Muscle layer of colon (tissue), 2 donors: ENCODE measurements around the gene IPMK.
"Not testable (repeated sequence)": the region's sequence is repeated elsewhere in the genome, so short reads cannot be mapped to it uniquely, and the experiment has no call there.

ENCODE experiments used
- H3K27ac ChIP-seq: one replicate; pipeline ENCODE4 v1.7.0; 2013; ENCODE audit warnings: low read depth, mild to moderate bottlenecking, low read length, moderate library complexity
- H3K27me3 ChIP-seq, 2 donors: one replicate each; pipeline ENCODE4 v1.7.0; 2013; ENCODE audit warnings: low read length in 2 of 2, mild to moderate bottlenecking in 2 of 2; ENCODE audit not compliant: insufficient read depth in 2 of 2, control insufficient read depth in 1 of 2
- H3K36me3 ChIP-seq: one replicate; pipeline ENCODE4 v1.7.0; 2013; ENCODE audit warnings: mild to moderate bottlenecking, low read length; ENCODE audit not compliant: insufficient read depth
- H3K4me1 ChIP-seq: one replicate; pipeline ENCODE4 v1.7.0; 2013; ENCODE audit warnings: mild to moderate bottlenecking, low read length; ENCODE audit not compliant: insufficient read depth
- H3K4me3 ChIP-seq, 2 donors: one replicate each; pipeline ENCODE4 v1.7.0; 2013; ENCODE audit warnings: low read length in 2 of 2, low read depth in 1 of 2, mild to moderate bottlenecking in 1 of 2, moderate library complexity in 1 of 2
- H3K9ac ChIP-seq: one replicate; pipeline ENCODE4 v1.7.0; 2013; ENCODE audit warnings: low read length
- H3K9me3 ChIP-seq: one replicate; pipeline ENCODE4 v1.7.0; 2013; ENCODE audit warnings: mild to moderate bottlenecking, low read length
- donor health status: abdominal sarcoma.
- donor health status: Adenocarcinoma of cecum.

The IPMK gene

GRCh38 chr10:58244242-58244641, 23.5 kb downstream of the IPMK start:
- not testable (repeated sequence) for H3K9ac ChIP-seq, H3K27ac ChIP-seq, H3K4me3 ChIP-seq, H3K4me1 ChIP-seq, H3K36me3 ChIP-seq, H3K27me3 ChIP-seq, H3K9me3 ChIP-seq

- H3K36me3 ChIP-seq, H3K27ac ChIP-seq, H3K4me3 ChIP-seq, H3K4me1 ChIP-seq, H3K9ac ChIP-seq, H3K27me3 ChIP-seq, H3K9me3 ChIP-seq: not testable (repeated sequence)
Measured at GRCh38 chr10:58243801-58244200, 23.9 kb downstream of the IPMK start.

- no peaks in the 10 kb centered on the region for H3K36me3 ChIP-seq
- no peak overlapping the region for H3K27ac ChIP-seq
- no peaks in the 10 kb centered on the region for H3K9me3 ChIP-seq
- H3K27me3 ChIP-seq, result no peaks in the 10 kb centered on the region
- no peak overlapping the region for H3K4me3 ChIP-seq
- H3K4me1 ChIP-seq, result no peaks in the 10 kb centered on the region
- no peak overlapping the region for H3K9ac ChIP-seq
Measured at GRCh38 chr10:58243269-58243668, 24.4 kb downstream of the IPMK start.

- H3K4me3 ChIP-seq, result no peak overlapping the region
- H3K27ac ChIP-seq, result no peak overlapping the region
- no peaks in the 10 kb centered on the region for H3K36me3 ChIP-seq
- H3K9me3 ChIP-seq, result no peaks in the 10 kb centered on the region
- no peak overlapping the region for H3K9ac ChIP-seq
- no peaks in the 10 kb centered on the region for H3K27me3 ChIP-seq
- no peaks in the 10 kb centered on the region for H3K4me1 ChIP-seq
Measured at GRCh38 chr10:58241346-58241745, 26.3 kb downstream of the IPMK start.

- Histone ChIP-seq H3K27ac (no peak overlapping the region), H3K27me3 (no peaks in the 10 kb centered on the region), H3K4me3 (no peak overlapping the region), H3K9me3 (no peaks in the 10 kb centered on the region), H3K4me1 (no peaks in the 10 kb centered on the region), H3K36me3 (no peaks in the 10 kb centered on the region), H3K9ac (no peak overlapping the region)
Measured at GRCh38 chr10:58240531-58240930, 27.2 kb downstream of the IPMK start.

GRCh38 chr10:58239561-58240169, 28.0 kb downstream of the IPMK start:
- H3K4me3 ChIP-seq, result no peak overlapping the region
- H3K36me3 ChIP-seq, result no peaks in the 10 kb centered on the region
- no peak overlapping the region for H3K27ac ChIP-seq
- no peaks in the 10 kb centered on the region for H3K4me1 ChIP-seq
- H3K9me3 ChIP-seq, result no peaks in the 10 kb centered on the region
- no peaks in the 10 kb centered on the region for H3K27me3 ChIP-seq
- no peak overlapping the region for H3K9ac ChIP-seq

- Histone ChIP-seq H3K36me3 (no peaks in the 10 kb centered on the region), H3K27ac (no peak overlapping the region), H3K9me3 (no peaks in the 10 kb centered on the region), H3K9ac (no peak overlapping the region), H3K27me3 (no peaks in the 10 kb centered on the region), H3K4me3 (no peak overlapping the region), H3K4me1 (no peaks in the 10 kb centered on the region)
Measured at GRCh38 chr10:58237014-58237834, 30.5 kb downstream of the IPMK start.

- not testable (repeated sequence) for H3K4me3 ChIP-seq, H3K27ac ChIP-seq, H3K4me1 ChIP-seq, H3K9ac ChIP-seq, H3K9me3 ChIP-seq, H3K36me3 ChIP-seq, H3K27me3 ChIP-seq
Measured at GRCh38 chr10:58229856-58230255, 37.8 kb downstream of the IPMK start.

GRCh38 chr10:58225654-58226053, 42.0 kb downstream of the IPMK start:
- Histone ChIP-seq H3K9ac (no peak overlapping the region), H3K4me3 (no peak overlapping the region), H3K9me3 (no peaks in the 10 kb centered on the region), H3K27me3 (no peaks in the 10 kb centered on the region), H3K27ac (no peak overlapping the region), H3K4me1 (no peaks in the 10 kb centered on the region), H3K36me3 (peaks cover 9% of the 10 kb centered on the region)

- H3K27me3 ChIP-seq, result no peaks in the 10 kb centered on the region
- H3K4me1 ChIP-seq, result no peaks in the 10 kb centered on the region
- peaks cover 2% of the 10 kb centered on the region for H3K36me3 ChIP-seq
- H3K9me3 ChIP-seq, result no peaks in the 10 kb centered on the region
- no peak overlapping the region for H3K9ac ChIP-seq
- no peak overlapping the region for H3K4me3 ChIP-seq
- H3K27ac ChIP-seq, result no peak overlapping the region
Measured at GRCh38 chr10:58220769-58221451, 46.8 kb downstream of the IPMK start.

GRCh38 chr10:58219875-58220274, 47.8 kb downstream of the IPMK start:
- Histone ChIP-seq H3K27ac (no peak overlapping the region), H3K27me3 (no peaks in the 10 kb centered on the region), H3K9ac (no peak overlapping the region), H3K9me3 (no peaks in the 10 kb centered on the region), H3K4me3 (no peak overlapping the region), H3K4me1 (no peaks in the 10 kb centered on the region), H3K36me3 (no peaks in the 10 kb centered on the region)
